ENCODE data around the gene IMMP2L.
"Not testable (repeated sequence)": the region's sequence is repeated elsewhere in the genome, so short reads cannot be mapped to it uniquely, and the experiment has no call there.

IMMP2L gene

DNA sequence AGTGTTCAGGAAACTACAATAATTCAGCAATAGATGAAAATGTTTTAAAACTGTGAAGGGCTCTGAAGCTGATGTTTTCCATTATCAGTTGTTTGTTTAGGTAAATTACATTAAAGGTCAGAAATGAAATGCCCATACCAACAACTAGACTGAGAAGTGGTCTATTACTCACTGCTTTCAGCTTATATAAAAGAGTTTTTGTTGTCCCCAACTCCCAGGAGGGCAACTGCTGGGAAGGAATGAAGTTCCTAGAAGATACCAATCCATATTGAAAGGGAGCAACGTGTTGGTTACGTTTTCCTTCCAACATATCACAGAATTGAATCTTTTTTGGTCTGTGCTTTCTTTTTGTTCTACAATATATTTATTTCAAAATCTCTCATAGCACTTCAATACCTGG lies 802.0 kb downstream of the IMMP2L start:
- no peak for DNase-seq

DNA sequence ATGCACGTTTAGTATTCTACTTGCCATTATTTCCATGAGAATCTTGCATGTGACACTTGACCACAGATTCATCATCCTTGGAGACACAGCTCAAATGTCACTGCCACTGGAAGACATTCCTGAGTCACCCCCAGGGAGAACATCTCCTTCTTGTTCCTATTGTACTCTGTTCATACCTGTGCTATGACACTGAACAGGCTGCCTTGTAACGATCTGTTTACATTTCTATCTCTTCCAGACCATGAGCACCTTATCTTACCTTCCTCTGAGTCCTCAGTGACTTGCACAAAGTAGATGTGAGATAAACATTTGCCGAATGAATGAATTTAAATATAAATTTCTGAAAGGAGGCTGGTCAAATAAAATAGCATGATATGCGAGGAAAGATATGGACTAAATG lies 803.2 kb downstream of the IMMP2L start:
- DNase-seq, result no peak

DNA sequence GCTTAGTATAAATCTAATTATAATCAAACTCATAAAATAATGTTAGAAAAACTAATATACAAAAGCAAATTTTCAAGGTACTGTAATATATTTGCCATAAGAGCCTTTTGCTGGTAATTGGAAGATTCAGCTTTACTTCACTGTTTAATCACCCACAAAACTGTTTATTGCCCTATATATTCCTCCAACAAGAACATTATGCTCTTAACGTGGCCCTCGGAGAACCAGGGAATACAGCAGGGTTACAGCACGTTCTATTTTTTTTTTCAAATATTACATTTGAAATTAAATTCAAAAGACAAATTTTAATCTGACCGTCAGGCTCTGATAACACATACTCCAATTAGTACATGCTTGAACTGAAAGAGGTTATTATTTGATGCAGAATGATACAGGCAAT lies 807.6 kb downstream of the IMMP2L start:
- DNase-seq, result no peak

DNA sequence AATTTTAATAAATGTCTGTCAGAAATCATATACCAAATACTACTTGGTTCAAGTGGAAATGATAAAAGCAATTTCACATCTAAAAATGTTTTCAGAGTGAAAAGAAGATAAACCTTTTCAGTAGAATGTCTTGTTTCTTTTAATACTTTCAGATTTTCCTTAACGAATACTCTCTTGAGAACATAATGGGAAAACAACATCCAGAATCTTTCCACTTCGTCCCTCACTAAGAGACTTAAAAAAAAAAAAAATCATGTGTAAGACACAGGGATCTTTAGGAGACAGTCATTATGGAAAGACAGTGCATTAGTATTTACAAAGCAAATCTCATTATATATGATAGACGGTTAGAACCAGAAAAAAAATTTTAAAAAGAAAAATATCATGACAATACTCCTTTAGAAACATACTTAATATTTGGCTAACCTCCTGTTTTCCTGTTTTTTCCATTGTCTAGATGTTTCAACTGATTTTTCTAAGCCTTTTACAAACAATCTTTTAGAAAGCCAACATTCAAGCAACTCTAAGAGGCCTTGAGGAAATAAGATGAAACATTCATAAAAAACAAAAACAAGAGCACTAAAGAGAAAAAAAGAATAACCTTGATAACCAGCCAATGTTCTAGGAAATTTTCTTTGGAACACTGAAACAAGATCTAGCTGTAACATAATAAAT lies 811.2 kb downstream of the IMMP2L start:
- no peak for DNase-seq

DNA sequence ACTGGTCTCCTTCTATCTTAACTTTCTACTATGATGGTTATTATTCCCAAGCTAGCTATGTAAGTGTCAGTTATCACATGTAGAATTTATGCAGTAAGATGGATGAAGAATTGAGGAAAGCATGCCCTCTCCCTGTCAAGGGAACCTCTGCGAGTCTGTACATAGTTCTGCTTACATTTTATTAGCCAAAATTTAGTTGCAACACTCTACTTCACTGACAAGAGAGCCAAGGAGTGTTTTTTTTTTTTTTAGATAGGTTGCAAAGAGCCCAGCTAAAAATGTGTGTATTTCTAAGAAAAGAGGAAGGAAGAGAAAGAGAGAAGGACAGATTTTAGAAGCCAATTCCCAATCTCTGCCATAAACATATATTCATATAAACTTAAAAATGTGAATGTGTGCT lies 829.1 kb downstream of the IMMP2L start:
- no peak for DNase-seq

DNA sequence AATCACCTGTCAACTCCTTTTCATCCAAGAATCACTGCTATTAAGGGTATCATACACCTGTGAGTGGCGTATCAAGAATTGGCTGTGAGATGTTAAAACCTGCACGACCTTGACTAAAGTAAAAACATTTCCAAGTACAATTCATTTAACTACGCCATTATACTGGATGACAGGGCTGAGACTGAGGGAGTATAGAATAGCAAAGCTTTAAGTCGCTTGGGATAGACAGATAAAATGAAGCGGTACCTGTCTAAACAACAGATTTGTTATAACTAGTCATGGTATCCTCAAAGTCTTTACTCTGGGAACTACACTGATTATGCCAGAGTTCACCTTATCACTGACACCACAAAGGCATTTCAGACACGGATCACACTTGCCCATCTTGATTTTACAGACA lies 837.5 kb downstream of the IMMP2L start:
- no peak for DNase-seq

DNA sequence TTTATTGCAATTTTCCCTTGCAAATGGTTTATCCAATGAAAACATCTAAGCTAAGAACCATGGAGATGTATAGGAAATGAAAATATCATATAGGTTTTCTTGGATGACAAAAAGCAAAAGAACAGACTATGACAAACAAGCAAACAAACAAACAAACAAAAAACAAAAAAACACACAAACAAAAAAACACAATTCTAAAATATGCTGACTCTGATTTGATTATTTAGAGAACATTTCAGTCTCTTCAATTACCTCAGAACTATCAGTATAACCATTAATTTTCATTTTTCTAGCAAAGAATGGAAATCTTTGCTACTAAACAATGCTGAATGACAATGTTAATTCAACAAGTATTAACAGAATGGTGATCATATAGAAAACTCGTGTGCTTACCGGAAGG lies 840.9 kb downstream of the IMMP2L start:
- no peak for DNase-seq

DNA sequence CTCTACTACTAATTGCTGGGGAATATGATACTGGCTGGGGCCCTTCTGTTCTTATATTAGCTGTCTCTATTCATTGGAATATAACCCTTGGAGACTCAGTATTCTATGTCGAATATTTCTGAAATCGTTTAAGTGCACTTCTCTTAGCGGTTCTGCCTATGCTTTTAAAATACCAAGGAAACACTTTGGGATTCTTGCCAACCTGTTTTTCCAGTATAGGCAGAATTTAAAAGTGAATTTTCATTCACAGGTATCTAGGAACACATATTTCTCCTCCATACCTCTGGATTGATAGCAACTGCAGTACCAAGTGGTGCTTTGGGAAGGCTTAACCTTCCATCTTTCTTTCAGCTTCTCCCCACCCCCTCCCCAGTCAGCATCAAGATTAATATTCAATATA lies 841.7 kb downstream of the IMMP2L start:
- DNase-seq, result no peak

DNA sequence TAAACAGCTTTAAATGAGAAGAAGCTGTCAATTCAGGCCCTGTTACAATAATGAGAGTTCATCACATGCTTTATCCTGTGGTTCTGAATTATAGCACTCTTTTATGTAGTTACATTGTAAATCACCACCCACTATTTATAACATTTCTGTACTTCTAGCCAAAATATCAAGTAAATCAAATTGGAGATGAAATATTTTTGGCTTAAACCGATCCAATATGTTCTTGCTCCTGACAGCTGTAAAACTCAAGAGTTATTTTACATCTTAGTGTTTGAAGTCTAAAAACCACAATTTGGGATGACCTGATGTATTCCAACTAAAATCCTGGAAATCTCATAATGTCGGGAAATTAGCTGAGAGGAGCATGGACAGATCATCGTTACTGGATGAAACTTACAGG lies 842.6 kb downstream of the IMMP2L start:
- no peak for DNase-seq

DNA sequence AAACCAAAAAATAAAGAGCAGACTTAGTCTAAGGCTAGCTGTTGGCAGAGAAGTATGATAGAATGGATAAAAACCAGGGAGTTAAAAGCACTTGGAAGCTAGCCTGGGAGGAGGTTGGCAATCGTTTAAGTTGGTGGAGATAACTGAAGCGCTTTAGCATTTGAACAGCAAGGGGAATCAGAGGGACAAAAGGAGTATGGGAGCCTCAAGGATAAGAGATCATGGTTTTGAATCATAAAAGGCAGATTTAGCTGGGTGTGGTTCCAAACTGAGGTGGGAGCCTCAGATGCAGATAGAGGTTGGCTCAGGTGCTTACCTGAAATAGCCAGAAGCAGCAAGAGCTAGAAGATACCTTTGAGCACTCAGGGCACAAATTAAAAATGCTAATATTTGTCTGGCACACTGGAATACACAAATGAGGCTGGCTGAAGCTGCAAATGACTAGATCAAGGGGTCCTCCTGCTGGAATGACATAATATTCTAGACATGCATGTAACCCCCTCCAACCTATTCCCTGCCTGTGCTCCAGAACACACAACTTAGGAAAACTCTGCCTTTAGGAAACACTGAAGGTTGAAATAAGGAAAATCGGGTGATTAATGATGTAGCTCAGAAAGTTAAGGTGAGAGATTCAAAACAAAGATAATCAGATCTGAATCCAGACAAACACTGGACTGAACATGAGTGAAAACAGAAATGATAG lies 843.6 kb downstream of the IMMP2L start:
- DNase-seq, result no peak

DNA sequence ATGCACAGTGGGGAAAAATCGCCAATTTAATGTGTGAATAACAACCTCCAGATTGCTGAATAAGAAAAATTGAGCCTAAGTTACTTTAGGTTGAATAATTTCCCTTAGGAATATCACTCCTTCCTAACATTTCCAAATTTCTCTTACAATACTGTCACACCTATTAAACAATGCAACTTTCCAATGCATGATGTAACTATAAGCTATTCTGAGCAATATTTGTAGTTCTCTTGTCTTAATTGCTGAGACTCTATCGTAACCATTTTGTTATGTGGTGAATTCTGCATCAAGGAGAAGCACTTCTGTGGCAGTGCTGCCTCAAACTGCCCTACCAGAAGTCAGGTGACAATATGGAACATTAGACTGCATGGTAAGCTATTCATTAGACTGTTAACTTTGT lies 858.1 kb downstream of the IMMP2L start:
- DNase-seq, result no peak

DNA sequence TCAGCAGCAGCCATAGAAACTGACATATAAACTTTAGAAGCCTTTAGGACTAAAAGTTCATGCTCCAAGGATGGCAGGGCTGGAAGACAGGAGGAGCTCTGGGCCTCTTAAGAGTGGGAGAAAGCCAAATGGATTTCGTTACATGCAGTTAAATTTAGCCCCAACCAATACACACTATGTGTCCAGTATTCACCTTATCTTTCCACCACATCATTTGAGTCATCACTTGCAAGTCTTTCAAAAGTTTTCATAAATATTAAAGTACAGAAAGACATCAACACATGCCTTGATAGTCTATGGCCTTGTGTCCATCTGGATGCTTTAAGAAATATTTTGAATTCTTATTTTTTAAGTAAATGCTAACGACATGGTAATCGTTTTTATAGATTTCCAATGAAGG lies 863.7 kb downstream of the IMMP2L start:
- no peak for DNase-seq

DNA sequence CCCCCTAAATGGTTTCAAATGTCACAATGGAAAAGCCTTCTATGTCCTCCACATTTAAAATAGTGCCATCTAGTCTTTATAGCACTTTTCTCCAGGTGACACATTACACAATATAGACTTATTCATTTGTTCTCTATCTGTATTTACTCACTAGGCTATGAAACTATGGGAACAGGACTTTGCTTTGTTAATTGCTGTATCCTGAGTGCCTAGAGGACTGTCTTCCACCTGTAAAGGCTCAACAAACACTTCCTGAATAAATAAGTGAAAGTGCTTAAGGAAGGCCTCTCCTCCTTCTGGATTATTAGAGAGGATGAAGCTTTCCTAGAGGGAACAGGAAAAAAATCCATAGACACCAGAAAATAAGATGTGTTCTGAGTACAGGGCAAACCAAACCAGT lies 868.9 kb downstream of the IMMP2L start:
- DNase-seq, result no peak

DNA sequence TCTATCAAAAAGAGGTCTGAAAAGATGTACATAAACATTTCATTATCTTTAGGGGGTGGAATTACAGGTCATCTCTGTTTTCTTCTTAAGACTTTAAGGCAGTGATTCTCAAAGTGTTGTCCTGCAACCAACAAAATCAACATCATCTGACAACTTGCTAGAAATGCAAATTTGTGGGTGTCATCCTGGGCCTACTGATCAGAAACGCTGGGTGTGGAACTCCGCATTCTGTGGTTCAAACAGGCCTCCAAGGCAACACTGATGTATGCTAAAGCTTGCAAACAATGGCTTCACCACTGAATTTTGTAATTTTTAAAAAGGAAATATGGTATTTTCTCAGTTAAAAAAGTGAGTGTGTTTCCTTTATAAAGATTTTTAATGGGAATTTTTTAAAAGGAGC lies 873.4 kb downstream of the IMMP2L start:
- no peak for DNase-seq

DNA sequence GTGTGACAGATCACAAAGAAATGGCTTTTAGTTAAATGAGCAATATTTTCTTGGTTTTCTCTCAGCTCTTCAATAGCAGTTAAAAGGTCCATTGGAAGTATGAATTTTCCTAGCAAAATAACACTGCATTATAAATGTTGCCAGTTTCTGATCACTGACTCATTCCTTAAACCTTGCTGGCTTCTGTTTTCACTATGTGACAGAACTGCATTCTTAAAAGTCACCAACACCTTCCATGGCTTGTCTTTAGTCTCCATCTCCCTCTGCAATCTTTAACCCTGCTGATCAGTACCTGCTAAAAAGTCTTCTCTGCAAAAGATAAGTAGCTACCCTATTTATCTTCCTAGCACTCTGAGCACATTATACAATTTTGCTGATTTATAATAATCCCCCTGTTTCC lies 876.4 kb downstream of the IMMP2L start:
- DNase-seq, result no peak

DNA sequence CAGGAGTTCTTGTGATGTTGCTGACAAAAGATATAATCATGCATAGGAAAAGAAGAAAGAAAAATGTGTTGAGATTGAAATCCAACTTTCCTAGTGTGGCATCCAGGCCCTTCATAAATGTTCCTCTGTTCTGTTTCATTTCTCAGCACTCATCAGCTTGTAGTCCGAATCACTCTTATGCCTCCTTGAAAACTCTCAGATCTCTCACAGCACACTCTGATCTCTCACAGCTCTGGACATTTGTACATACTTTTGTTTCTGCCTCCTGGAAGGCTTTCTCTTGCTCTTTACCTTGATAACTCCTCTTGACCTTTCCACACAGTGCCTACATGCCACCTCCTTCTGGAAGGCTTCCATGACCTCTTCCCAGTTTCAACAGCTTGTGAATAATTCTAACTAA lies 880.4 kb downstream of the IMMP2L start:
- no peak for DNase-seq

DNA sequence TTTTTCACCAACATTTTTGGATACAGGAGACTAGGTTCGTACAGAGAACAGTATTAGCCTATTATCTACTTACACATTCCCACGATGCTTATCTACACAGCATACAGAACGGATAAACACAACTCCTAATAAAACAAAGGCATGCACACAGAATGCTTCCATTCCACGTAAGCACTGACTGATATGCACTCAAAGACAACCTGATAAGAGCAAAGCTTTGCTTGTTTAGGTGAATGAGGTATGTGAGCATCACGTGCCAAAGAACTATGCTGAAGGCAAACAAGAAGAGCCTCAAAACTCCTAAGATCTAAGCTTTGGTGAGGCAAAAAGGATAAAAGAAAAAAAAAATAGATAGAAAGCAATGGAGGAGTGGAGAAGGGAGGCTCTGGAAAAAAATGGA lies 884.9 kb downstream of the IMMP2L start:
- no peak for DNase-seq

DNA sequence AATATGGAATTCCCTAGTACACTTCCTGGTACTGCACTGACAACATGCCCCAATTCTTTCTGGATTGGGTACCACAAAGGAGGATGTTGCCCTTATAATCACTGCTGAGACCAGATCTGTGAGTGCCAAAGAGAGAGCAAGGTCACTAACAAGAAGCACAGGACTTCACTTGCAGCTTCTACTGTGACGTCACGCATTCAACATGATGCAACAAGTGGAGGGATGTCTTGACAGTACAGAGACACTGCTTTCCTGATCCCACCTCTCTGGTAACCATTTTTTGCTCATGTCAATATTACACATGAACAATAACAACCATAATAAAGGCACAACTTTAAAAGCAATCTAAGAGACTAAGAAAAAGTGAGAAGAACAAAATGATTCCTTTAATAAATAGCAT lies 885.5 kb downstream of the IMMP2L start:
- no peak for DNase-seq

DNA sequence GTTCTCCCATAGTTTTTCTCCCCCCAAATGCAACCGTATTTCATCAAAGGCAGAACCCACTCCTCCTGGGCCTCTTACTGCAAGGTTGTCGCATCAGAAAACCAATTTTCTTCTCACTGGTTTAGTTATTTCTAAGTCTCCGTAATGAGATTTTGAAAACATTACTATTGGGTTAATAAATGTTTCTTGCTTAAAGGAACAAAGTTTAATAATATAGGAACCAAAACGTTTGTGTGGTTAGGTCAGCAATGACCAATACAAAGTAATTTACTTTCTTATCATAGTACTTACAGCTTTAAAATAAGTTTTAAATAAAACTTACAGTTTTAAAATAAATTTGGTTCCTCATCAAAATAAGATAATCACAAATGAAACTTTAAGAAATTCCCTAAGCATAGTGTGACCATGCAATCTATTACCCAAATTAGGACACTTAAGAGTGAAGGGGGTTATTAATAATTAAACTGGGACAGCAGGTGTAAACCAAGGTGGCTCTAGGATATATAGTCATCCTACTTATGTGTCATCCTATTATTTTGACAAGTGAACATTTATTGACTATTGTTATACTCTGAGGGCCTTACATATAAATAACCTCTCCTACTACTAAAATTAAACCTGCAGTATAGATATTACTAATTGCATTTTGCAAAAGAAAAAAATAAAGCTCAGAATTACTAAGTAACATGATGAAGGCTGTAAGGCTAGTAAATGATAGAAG lies 886.7 kb downstream of the IMMP2L start:
- no peak for DNase-seq

DNA sequence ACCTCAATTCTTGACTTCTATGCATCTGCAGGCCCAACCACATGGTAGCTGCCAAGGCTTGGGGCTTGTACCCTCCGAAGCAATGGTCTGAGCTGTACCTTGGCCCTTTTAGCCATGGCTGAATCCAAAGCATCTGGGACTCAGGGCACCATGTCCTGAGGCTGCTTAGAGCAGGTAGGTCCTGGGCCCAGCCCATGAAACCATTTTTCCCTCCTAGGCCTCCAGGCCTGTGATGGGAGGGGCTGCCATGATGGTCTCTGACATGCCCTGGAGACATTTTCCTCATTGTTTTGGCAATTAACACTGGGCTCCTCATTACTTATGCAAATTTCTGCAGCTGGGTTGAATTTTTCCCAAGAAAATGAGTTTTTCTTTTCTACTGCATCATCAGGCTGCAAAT lies 889.1 kb downstream of the IMMP2L start:
- DNase-seq, result no peak

DNA sequence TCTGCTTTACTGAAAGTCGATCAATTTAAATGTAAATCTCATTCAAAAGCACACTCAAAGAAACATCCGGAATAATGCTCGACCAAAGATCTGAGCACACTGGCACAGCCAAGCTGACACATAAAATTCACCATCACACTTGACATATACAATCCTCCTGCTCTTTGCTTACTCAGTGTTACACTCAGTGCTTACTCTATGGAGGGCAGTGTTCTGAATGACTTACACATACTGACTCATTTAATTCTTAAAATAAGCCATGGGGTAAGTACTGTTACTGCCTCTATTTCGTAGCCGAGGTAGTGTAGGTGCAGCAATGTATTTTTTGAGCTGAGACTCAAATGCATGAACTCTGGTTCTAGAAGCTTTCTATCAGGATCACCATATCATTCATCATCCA lies 892.9 kb downstream of the IMMP2L start:
- no peak for DNase-seq

DNA sequence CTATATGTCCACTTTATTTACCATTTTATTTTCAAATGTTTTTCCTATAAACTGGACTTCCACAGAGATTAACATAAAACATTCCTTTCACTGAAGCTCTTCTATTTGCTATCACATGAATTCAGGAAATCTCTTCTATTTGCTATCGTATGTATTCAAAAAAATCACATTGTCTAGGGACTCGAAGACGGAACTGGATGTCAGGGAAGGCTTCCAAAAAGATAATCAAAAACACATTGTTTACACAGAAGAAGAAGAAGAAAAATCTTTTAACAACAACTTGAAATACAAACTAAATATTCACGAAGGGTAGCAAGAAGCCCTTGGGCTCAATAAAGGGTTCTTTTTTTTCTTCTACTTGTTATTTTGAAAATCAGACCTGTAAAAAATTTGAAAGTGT lies 897.5 kb downstream of the IMMP2L start:
- DNase-seq, result no peak

DNA sequence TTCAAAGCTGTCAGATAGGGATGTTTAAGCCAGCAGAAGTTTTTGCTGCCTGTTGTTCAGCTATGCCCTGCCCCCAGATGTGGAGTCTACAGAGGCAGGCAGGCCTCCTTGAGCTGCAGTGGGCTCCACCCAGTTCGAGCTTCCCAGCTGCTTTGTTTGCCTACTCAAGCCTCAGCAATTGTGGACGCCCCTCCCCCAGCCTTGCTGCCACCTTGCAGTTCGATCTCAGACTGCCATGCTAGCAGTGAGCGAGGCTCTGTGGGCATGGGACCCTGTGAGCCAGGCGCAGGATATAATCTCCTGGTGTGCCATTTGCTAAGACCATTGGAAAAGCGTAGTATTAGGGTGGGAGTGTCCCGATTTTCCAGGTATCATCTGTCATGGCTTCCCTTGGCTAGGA lies 901.7 kb downstream of the IMMP2L start:
- not testable (repeated sequence) for DNase-seq

DNA sequence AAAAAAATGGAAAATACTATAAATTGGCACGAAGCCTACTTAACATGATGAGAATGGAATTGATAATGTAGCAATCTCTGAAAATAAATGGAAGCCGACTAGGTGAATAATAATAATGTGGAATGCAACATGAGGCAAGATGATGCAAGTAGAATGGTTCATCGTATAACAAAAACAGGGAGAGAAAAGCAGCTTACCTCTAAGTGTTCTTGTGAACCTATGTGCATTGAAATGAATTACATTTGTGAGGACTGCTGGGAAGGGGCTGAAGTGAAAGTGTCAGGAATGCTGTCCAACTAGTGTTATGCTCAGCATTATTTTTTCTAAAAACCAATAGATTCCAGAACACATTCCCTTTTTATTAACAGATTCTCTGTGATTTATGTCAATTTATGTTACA lies 912.0 kb downstream of the IMMP2L start:
- DNase-seq, result no peak
